CD4-positive, alpha-beta T cell treated with Interferon gamma for 1 hour (primary cell): ENCODE data around the gene MSANTD2.

Experiments
- DNase-seq: peaks from one replicate; pipeline ENCODE4 v3.0.0-alpha.2; 2020

Gene MSANTD2

DNA sequence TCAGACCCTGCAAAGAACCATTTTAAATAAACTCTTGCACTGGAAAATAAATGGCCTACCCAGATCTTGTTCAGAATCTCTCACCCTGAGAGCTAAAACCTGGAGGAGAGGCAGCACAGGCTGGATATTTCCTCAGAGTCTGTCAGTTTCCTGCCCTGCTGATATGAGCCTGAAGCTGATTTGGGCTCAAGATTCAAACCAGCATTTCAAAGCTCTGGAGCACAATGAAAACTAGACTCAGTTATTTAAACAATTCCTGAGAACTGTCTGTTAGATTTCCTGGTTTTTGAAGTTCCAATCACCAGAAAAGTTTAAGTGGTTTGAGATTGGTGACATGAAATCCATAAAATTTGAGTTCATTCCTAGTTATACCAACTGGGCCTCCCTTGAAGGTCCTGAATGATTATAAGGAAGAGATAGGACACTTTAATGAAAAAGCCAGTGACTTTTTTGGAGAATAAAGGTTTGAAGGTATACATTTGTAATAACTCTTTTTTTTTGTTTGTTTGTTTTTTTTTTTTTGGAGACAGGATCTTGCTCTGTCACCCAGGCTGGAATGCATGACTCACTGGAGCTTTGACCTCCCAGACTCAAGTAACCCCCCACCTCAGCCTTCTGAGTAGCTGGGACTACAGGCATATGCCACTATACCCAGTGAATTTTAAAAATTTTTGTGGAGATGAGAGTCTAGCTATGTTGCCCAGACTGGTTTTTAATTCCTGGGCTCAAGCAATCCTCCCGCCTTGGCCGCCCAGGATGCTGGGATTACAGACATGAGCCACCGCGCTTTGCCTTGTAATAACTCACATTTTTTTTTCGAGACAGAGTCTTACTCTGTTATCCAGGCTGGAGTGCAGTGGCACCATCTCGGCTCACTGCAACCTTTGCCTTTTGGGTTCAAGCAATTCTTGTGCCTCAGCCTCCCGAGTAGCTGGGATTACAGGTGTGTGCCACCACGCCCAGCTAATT, 30.1 kb downstream of the MSANTD2 start:
- no peak for DNase-seq

DNA sequence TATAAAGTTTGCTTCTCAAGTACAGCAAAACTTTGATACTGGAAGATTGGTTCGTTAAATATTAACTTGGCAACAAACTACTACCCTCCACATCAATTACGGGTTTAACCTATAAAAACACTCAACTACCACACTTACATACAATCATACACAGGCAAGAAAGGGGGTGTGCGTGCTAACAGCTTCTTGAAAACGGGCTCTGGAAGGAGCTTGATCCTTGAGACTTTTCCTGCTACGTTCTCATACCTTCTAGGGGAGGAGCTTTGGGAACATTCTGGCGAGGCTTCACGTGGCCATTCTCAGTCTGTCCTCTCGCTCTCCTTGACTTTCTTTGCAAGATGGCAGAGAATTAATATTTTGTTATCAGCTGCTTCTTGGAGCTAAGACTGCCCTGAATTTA, 31.3 kb downstream of the MSANTD2 start:
- no peak for DNase-seq

GRCh38 chr11:124766156-124766555, 34.0 kb downstream of the MSANTD2 start:
- DNase-seq, result no peak

GRCh38 chr11:124763156-124763947, 36.9 kb downstream of the MSANTD2 start:
- DNase-seq, result peak; percentile 80

DNA sequence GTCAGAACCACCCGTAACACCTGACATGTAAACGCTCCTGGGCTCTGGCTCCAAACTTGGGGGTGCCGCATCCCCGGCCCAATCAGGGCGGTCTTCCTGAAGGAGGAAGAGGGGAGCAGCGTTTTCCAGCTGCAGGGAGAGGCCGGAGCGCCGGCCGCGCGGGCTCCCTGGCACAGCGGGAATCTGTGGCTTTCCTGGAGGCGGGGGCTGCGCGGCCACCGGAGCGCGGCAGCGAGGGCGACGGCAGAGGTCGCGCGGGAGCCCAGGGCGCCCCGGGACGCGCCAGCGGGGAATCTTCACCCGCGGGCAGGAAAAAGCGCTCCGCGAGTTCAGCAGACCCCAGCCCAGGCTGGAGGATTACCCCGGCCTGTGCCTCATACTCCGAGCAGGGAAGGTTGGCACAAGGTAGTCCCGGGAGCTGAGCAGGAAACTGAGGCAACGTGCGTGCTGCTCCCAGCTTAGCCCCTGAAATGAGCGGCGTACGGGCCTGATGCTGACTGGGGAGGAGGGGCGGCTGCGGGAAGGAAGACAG, 37.5 kb downstream of the MSANTD2 start:
- DNase-seq, result no peak

- DNase-seq, result peak; percentile 67
These were observed 38.0 kb downstream of the MSANTD2 start, which contains the start of gene ESAM for GRCh38 chr11:124762105-124762623. Gene ESAM (minus strand): TSS chr11:124762290. CDS start chr11:124762154, 136 bp downstream.

GRCh38 chr11:124761301-124762104, 38.7 kb downstream of the MSANTD2 start:
- DNase-seq, result no peak

GRCh38 chr11:124760806-124761205, 39.4 kb downstream of the MSANTD2 start:
- no peak for DNase-seq

DNA sequence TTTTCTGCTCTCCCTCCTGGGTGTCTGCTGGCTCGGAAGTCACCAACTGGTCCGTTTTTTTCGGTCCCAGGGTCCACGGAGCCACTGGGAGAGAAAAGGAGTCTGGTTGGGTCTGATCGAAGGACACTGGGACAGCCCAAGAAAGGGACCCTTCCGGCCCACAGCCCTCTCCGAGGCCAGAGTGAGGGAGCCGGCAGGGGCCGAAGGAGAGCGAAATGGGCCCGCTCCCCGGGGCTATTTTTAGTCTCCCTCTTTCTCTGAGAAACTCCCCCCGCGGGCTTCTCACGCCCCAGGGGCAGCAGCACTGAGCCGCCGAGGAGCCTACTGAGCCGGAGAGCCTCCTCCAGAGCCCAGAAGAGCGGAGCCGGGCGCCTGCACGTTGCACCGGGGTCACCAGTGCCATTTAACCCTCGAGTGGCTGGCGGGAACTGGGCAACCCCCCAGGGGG, 40.0 kb downstream of the MSANTD2 start:
- peak; percentile 23 for DNase-seq

GRCh38 chr11:124759266-124760204, 40.7 kb downstream of the MSANTD2 start:
- DNase-seq, result no peak

- peak; percentile 73 for DNase-seq
These were observed 41.6 kb downstream of the MSANTD2 start for GRCh38 chr11:124758355-124759265.

DNA sequence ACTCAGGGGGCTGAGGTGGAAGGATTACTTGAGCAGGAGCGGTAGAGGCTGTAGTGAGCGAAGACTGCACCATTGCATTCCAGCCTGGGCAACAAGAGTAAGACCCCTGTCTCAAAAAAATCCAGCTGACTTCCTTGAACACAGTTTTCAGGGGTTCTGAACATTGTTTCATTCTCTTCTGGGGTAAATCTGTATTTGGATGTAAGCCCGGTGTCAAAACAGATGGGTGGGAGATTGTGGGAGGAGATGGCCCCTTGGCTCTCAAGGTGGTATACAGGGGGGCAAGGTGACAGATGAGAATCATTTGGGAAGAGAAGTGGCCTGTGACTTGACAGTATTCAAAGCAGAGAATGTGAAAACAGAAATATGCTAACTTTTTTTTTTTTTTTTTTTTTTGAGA, 42.9 kb downstream of the MSANTD2 start:
- DNase-seq, result no peak

GRCh38 chr11:124756753-124757227, 43.4 kb downstream of the MSANTD2 start:
- DNase-seq, result no peak

- DNase-seq, result no peak
These were observed 44.0 kb downstream of the MSANTD2 start for GRCh38 chr11:124756033-124756752.

- no peak for DNase-seq
These were observed 45.5 kb downstream of the MSANTD2 start for GRCh38 chr11:124754710-124755109.

- DNase-seq, result no peak
These were observed 45.9 kb downstream of the MSANTD2 start for GRCh38 chr11:124754309-124754708.

DNA sequence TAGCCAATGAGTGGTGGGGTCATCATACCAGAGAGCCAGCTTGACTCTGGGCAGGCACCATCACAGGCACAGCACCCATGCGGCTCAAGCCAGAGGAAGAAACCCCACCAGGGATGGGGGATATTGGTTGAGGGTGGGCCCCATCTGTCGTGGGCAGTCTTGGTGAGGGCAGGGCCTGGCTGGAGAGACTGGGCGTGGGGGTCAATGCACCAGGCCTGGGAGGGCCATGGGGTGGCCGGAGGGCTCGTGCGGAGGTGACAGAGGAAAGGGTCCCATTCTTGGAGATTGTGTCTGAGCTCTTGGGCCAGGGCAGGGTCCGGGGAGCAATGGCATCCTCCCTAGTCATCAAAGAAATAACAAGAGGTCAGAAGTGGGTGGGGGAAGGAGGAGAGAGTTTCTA, 46.6 kb downstream of the MSANTD2 start:
- DNase-seq, result no peak

DNA sequence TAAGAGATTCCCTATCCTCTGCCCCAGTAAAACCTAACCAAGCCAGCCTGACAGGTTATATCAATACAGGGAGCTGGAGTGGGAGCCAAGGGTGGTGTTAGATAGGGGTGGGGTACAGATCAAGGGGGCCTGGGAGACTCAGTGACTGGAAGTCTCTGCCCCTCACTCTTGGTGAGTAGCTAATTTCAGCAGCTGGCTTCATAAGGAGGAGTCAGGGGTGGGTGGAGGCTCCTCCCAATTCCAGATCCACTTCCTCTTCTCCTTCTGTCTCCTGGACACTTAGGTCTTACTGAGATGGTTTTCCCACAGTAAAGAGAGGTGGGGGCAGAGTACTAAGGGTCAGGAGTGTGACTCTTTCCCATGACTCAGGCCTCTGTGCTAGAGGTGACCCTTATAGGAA, 47.0 kb downstream of the MSANTD2 start:
- DNase-seq, result no peak
